ENCODE data around the gene UTY. TPM values are rescaled to one million over a fixed set of nuclear protein-coding genes. Genes with fewer than 3 reads are reported as not detected.

Gene UTY
- total RNA-seq, 1 donor from 2014 or later: 6.4 TPM

- H3K4me3 ChIP-seq (ENCODE audit: low read depth, low read length): no peak overlapping the region
- no peak for TF ChIP-seq CTCF (conservative IDR thresholded peaks at IDR 0.05; ENCODE audit: low read depth, low read length)
- no peak for DNase-seq (ENCODE audit: low read depth)
These were observed 246.7 kb downstream of the UTY start for GRCh38 chrY:13233118-13233517.

GRCh38 chrY:13227354-13227953 is 252.4 kb downstream of the UTY start:
- DNase-seq (ENCODE audit: low read depth): no peak
- no peak overlapping the region for H3K4me3 ChIP-seq (ENCODE audit: low read depth, low read length)
- TF ChIP-seq CTCF (conservative IDR thresholded peaks at IDR 0.05; ENCODE audit: low read depth, low read length): no peak

GRCh38 chrY:13210961-13211646 is 268.7 kb downstream of the UTY start:
- H3K4me3 ChIP-seq (ENCODE audit: low read depth, low read length): no peak overlapping the region
- no peak for DNase-seq (ENCODE audit: low read depth)
- TF ChIP-seq CTCF (conservative IDR thresholded peaks at IDR 0.05; ENCODE audit: low read depth, low read length): no peak

GRCh38 chrY:13205214-13205613 is 274.6 kb downstream of the UTY start:
- no peak overlapping the region for H3K4me3 ChIP-seq (ENCODE audit: low read depth, low read length)
- no peak for DNase-seq (ENCODE audit: low read depth)
- no peak for TF ChIP-seq CTCF (conservative IDR thresholded peaks at IDR 0.05; ENCODE audit: low read depth, low read length)

Other genes starting within 250 kb of the UTY start
- 3.2 and 3.5 TPM in 2 replicates for gene TMSB4Y, start 223.9 kb upstream of the UTY start, total RNA-seq